DOHH2 (cell line): ENCODE data around the gene SAT2.

ENCODE experiments used
- H3F3A ChIP-seq: fragments of 200-600 bp; sonication (generic), shearing (Covaris generic); 2 replicates; pipeline ENCODE4 v1.6.0; 2016; ENCODE audit warnings: antibody characterized with exemption, mild to moderate bottlenecking; ENCODE audit not compliant: control insufficient read depth, insufficient read depth
- H3K27ac ChIP-seq: fragments of 200-600 bp; sonication (generic); 2 replicates; pipeline ENCODE4 v1.5.1; 2014; ENCODE audit warnings: low read depth, mild to moderate bottlenecking, low read length, moderate library complexity
- H3K27me3 ChIP-seq: fragments of 200-600 bp; sonication (generic); 2 replicates; pipeline ENCODE4 v1.6.1; 2014; ENCODE audit warnings: mild to moderate bottlenecking, low read length, mixed read lengths; ENCODE audit not compliant: control insufficient read depth
- H3K36me3 ChIP-seq: fragments of 200-600 bp; sonication (generic); 2 replicates; pipeline ENCODE4 v1.6.1; 2014; ENCODE audit warnings: mild to moderate bottlenecking, low read length, moderate library complexity, mixed read lengths; ENCODE audit not compliant: control insufficient read depth
- H3K4me1 ChIP-seq: fragments of 200-600 bp; sonication (generic); 2 replicates; pipeline ENCODE4 v1.6.1; 2014; ENCODE audit warnings: mild to moderate bottlenecking, low read length, mixed read lengths; ENCODE audit not compliant: control insufficient read depth
- H3K4me2 ChIP-seq: fragments of 200-600 bp; sonication (generic); 2 replicates; pipeline ENCODE4 v1.6.0; 2014; ENCODE audit warnings: mild to moderate bottlenecking, low read length, moderate library complexity
- H3K4me3 ChIP-seq: fragments of 200-600 bp; sonication (generic); 2 replicates; pipeline ENCODE4 v1.5.1; 2014; ENCODE audit warnings: mild to moderate bottlenecking, low read length, mixed read lengths
- H3K79me2 ChIP-seq: fragments of 200-600 bp; sonication (generic); 2 replicates; pipeline ENCODE4 v1.6.1; 2014; ENCODE audit warnings: mild to moderate bottlenecking, low read length, mixed read lengths; ENCODE audit not compliant: control insufficient read depth
- H3K9me2 ChIP-seq: fragments of 200-600 bp; sonication (generic); replicated peaks from 2 replicates; pipeline ENCODE4 v1.6.1; 2014; ENCODE audit warnings: mild to moderate bottlenecking, low read length, mixed read lengths; ENCODE audit not compliant: control insufficient read depth
- H3K9me3 ChIP-seq: fragments of 200-600 bp; sonication (generic); 2 replicates; pipeline ENCODE4 v1.6.1; 2014; ENCODE audit warnings: antibody characterized with exemption, low read length, mixed read lengths; ENCODE audit not compliant: control insufficient read depth, insufficient read depth
- H4K20me1 ChIP-seq: fragments of 200-600 bp; sonication (generic); 2 replicates; pipeline ENCODE4 v1.6.0; 2014; ENCODE audit warnings: low read depth, mild to moderate bottlenecking, antibody characterized with exemption, low read length, moderate library complexity; ENCODE audit not compliant: control insufficient read depth, insufficient read depth
- CTCF ChIP-seq: fragments of 200-600 bp; sonication (generic); IDR thresholded peaks from one replicate; pipeline ENCODE4 v1.5.1; 2014; ENCODE audit warnings: antibody characterized with exemption, mild to moderate bottlenecking, low read depth, low read length; ENCODE audit not compliant: poor library complexity, severe bottlenecking
- EZH2phosphoT487 ChIP-seq: fragments of 200-600 bp; sonication (generic); IDR thresholded peaks from 2 replicates; pipeline ENCODE4 v1.6.1; 2017; ENCODE audit warnings: borderline replicate concordance, mild to moderate bottlenecking, antibody characterized with exemption, low read length, moderate library complexity, mixed read lengths

SAT2 gene

GRCh38 chr17:7631398-7632380, 4.1 kb upstream of the SAT2 start:
- Histone ChIP-seq H3K36me3 (no peaks in the 10 kb centered on the region), H3K9me3 (no peaks in the 10 kb centered on the region), H3K4me3 (no peak overlapping the region), H3K27me3 (no peaks in the 10 kb centered on the region; the same call in 1 of the 2 replicates), H4K20me1 (no peaks in the 10 kb centered on the region), H3K4me2 (no peak overlapping the region), H3K79me2 (no peaks in the 10 kb centered on the region), H3F3A (no peaks in the 10 kb centered on the region), H3K27ac (no peak overlapping the region), H3K4me1 (no peaks in the 10 kb centered on the region; the same call in 1 of the 2 replicates), H3K9me2 (no peaks in the 10 kb centered on the region)
- TF ChIP-seq CTCF, result no peak
- no peak for TF ChIP-seq EZH2phosphoT487

GRCh38 chr17:7629939-7630571, 2.4 kb upstream of the SAT2 start, which contains the start of gene SHBG:
Gene SHBG, plus strand, starts transcription at chr17:7630135. Its CDS starts 38 bp downstream, at chr17:7630173.
- no peak within 1 kb of the TSS for H3K27ac ChIP-seq

GRCh38 chr17:7626956-7627249, 718 bp downstream of the SAT2 start:
- no peaks in the 10 kb centered on the region for H3K27me3 ChIP-seq
- H3K36me3 ChIP-seq, result no peaks in the 10 kb centered on the region
- H3K4me3 ChIP-seq, result peak overlapping the region; percentile 95
- no peaks in the 10 kb centered on the region for H3K79me2 ChIP-seq
- no peaks in the 10 kb centered on the region for H4K20me1 ChIP-seq
- no peaks in the 10 kb centered on the region for H3K9me2 ChIP-seq
- H3K9me3 ChIP-seq, result no peaks in the 10 kb centered on the region
- H3K4me2 ChIP-seq, result peak overlapping the region; percentile 91
- H3K27ac ChIP-seq, result no peak overlapping the region
- H3F3A ChIP-seq, result no peaks in the 10 kb centered on the region
- TF ChIP-seq EZH2phosphoT487 (no peak), CTCF (no peak)
- H3K4me1 ChIP-seq, result no peaks in the 10 kb centered on the region; the same call in 1 of the 2 replicates

More at GRCh38 chr17:7629939-7630571, 2.4 kb upstream of the SAT2 start, which contains the start of gene SHBG:
- Histone ChIP-seq H3K36me3 (no peaks in the 10 kb centered on the region), H3K9me3 (no peaks in the 10 kb centered on the region), H3K4me3 (no peak within 1 kb of the TSS), H3K4me2 (no peak within 1 kb of the TSS), H3K27me3 (no peaks in the 10 kb centered on the region; the same call in 1 of the 2 replicates), H3F3A (no peaks in the 10 kb centered on the region), H3K9me2 (no peaks in the 10 kb centered on the region), H3K79me2 (no peaks in the 10 kb centered on the region), H3K4me1 (no peaks in the 10 kb centered on the region; the same call in 1 of the 2 replicates), H4K20me1 (no peaks in the 10 kb centered on the region)
- TF ChIP-seq CTCF (no peak), EZH2phosphoT487 (no peak)
